GM21737 (cell line): Measurements from ENCODE around the gene TRIP10.
"Not testable (repeated sequence)": the region's sequence is repeated elsewhere in the genome, so short reads cannot be mapped to it uniquely, and the experiment has no call there.

ENCODE experiments used
- ATAC-seq: cut with Tn5 transposase; IDR thresholded peaks from one replicate; pipeline ENCODE4 v1.9.1; 2021; ENCODE audit warnings: mild to moderate bottlenecking, moderate library complexity; ENCODE audit not compliant: unreplicated experiment

TRIP10 gene

DNA sequence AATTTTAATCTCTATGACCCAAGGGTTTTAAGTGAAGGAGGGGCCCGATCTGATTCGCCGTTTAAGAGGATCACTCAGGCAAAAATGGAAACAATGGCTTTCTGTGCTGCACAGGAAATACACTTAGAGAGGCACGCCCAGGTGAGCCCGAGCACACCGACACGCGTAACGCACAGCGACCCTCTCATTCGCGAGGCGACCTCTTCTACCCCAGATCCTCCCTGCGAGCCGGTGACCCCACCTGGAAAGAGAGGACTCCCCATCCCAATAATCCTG lies 27.5 kb downstream of the TRIP10 start:
- ATAC-seq: peak; percentile 19

DNA sequence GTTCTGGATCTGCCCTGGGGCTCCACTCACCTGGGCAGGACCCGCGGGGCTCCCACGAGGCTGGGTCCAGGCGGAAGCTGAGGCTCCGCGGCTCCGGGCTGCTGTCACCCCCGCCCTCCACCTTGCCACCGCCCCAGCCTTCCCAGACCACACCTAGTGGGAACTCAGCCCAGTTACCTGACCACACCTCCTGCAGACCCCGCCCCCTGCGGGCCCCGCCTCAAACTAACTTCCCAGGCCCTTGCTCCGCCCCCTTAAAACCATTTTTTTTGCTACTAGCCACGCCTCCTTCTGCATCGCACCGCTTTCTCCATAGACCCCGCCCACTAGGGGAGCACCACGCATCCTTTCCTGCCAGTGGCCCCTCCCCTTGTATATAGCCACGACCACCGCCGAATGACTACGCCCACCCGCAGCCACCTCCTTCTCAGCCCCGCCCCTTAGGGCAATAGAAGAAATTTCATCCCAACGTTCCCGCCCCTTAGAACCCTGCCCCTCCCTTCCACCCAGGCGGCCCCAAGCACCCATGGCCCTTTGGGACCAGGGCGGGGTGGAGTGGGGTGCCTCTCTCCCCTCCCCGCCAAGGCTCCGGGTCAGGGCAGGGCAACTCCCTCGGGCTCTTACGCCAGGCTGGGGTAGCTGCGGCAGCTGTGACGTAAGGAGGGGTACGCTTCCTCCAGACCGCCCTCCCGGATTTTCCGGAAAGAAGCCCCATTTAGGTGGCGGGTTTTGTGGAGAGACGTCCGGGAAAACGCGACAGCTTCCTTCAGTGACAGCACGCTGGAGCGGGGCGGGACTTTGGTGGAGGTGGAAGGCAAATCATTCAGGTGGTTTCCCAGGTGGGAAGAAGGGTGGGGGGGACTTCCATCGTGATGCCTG lies 28.1 kb downstream of the TRIP10 start, which contains the start of gene SH2D3A:
Gene SH2D3A (minus strand): TSS at position 79 of the 879 bp plus-strand sequence. CDS start 3,687 bp downstream, outside the sequence.
- ATAC-seq: peak; percentile 73

DNA sequence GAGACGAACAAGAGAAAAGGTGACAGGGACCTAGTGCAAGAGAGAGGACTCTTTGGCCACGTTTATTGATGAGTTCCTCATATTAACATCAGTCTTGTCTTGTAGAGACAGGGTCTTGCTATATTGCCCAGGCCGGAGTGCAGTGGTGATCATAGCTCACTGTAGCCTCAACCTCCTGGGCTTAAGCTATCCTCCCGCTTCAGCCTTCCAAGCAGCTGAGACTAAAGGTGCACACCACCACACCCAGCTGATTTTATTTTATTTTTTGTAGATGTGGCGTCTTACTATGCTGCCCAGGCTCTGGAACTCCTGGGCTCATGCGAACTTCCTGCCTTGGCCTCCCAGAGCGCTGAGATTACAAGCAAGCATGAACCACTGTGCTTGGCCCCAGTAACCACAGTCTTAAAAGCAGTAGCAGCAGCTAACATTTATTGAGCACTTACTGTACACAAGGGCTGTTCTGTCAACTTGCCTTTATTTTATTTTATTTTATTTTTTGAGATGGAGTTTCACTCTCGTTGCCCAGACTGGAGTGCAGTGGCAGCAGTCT lies 28.8 kb downstream of the TRIP10 start:
- no peak for ATAC-seq

DNA sequence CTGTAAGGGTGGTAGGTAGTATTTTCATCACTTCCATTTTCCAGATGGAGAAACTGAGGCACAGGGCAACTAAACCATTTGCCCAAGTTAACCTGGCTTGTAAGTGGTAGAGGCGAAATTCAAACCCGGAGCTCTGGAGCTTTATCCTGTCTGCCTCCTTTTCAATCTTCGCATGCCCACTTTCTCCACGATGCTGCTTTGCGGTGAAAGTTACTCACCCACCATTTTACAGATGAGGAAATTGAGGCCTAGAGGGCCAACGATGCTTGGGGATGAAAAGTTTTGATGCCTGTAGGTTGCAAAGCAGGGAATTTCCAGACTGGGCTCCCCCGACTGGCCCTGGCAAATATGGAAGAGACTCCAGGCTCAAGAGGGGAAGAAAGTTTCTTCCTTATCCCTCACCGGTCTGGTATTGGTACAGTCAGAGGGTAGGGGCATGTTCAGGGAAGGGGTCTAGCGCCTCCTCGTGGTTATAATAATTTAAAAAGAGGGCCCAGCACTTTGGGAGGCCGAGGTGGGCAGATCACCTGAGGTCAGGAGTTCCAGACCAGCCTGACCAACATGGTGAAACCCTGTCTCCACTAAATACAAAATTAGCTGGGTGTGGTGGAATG lies 29.6 kb downstream of the TRIP10 start:
- ATAC-seq: no peak

DNA sequence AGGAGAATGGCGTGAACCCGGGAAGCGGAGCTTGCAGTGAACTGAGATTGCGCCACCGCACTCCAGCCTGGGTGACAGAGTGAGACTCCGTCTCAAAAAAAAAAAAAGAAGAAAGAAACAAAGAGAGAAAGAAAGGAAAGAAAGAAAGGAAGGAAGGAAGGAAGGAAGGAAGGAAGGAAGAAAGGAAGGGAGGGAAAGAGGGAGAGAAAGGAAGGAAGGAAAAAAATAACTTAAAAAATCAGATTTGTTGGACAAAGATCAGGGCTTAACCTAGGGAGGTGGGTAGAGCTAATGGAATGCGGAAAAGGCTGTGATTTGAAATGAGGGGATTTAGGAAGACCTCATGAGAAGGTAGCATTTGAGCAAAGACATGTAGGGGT lies 32.2 kb downstream of the TRIP10 start:
- ATAC-seq: not testable (repeated sequence)

DNA sequence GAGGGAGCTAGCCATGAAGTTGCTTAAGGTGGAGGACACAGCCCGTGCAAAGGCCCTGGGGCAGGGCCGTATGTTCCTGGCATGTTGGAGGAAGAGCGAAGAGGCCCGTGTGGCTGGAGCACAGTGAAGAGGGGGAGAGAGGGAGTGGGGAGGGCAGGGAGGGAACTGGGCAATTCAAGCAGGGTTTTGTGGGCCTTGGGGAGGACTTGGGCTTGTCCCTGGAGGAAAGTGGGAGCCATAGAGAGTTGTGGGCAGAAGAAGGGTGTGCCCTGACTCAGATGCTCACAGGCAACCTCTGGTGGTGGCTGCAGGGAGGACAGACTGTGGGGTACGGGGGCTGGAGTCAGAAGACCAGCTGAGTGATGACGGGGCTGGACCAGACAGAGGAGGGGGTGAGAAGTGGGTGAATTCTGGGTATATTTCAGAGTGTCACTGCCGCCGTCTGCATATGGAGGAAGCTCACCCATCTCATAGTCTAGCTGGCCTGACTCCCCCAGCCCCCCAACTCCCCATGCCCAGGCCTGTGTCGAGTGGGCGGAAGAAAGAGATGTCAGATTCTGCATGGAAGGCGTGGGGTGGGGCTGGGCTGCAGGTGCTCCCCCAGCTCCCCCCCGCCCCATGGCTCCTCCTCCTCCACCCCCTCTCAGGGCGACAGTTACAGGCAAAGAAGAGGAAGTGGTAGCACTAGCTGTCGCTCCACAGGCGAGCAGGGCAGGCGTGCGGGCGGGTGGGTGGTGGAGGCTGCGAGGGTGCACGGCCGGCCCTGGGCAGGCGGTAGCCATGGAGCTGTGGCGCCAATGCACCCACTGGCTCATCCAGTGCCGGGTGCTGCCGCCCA lies 32.8 kb downstream of the TRIP10 start, which contains the start of gene VAV1:
Gene VAV1 (plus strand): TSS at position 681 of the 838 bp plus-strand sequence. CDS start 100 bp downstream, at position 781.
- peak; percentile 29 for ATAC-seq

DNA sequence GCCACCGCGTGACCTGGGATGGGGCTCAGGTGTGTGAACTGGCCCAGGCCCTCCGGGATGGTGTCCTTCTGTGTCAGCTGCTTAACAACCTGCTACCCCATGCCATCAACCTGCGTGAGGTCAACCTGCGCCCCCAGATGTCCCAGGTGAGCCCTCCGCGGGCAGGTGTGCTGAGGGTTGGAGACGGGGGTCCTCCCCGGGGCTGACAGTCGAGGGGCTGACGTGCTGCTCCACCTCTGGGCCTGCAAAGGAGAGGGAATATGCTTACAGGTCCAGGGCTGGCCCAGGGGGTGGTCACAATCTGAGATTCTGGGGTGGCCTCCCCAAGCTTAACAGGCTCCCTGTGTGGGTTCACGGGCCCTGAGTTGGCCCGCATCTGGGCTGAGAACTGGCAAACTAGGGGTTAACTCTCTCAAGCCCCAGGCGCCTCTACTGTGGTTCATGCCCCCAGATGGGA lies 33.4 kb downstream of the TRIP10 start:
- peak; percentile 6 for ATAC-seq

DNA sequence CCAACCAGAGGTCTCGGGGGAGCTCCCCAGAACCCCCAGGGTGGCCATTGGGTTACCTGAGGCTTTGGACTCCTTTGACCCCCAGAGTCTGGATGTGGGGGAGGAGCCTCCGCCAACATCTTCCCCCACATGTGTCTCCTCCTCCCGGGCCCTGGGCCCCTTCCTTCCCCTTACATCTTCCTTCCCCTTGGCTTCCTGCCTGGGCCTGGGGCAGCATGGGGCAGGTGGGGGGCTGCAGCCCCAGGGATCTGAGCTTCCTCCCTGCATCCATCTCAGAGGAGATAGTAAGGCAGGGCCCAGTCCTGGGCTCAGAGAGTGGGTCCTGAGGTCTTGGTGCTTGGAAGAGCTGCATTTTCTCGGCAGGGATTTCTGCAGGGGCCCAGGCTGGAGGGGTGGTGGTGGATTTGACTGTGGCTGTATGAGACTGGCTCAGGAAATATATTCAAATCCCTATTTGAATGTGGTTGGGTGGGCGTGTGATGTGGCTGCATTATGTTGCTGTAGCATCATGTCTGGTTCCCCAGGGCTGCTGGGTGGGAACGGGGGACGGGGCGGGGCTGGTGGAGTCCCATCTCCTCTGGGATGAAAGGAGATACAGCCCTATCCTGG lies 33.9 kb downstream of the TRIP10 start:
- ATAC-seq: peak; percentile 39

DNA sequence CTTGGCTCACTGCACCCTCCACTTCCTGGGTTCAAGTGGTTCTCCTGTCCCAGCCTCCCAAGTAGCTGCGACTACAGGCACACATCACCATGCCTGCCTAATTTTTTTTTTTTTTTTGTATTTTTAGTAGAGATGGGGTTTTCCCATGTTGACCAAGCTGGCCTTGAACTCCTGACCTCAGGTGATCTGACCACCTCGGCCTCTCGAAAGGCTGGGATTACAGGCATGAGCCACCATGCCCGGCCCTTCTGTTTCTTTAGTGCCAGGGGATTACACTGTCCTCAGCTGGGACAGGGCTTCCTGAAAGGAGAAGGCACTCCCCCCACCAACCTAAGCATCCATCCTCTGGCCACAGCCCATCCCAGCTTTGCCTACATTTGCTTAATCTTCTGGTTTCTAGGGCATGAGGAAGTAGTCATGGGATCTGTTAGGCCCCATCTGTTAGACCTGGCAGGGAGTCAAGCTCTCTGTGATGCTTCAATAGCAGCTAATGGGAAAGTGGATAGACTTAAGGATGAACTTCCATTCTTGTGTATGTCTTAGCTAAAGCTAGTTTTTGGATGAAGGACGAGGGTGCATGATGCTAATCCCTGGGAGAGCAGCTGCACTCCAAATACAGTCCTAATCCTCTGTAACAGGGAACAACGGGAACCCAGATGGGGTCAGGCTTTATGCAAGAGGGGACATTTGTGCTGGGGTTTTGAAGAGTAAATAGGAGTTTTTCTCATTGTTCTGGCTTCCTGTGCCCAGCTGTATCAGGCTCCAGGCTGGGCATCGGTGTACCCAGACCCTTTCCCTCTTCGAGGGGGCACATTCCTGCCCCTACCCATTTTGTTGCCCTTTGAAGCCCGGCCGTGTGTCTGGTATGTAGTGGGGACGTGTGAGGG lies 35.6 kb downstream of the TRIP10 start:
- no peak for ATAC-seq

DNA sequence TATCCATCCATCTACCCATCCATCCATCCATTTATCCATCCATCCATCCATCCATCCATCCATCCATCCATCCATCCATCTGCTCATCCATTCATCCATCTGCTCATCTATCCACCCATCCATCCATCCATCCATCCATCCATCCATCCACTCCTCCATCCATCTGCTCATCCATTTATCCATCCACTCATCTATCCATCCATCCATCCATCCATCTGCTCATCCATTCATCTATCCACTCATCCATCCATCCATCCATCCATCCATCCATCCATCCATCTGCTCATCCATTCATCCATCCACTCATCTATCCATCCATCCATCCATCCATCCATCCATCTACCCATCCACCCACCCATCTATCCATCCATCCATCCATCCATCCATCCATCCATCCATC lies 36.6 kb downstream of the TRIP10 start:
- ATAC-seq: not testable (repeated sequence)

DNA sequence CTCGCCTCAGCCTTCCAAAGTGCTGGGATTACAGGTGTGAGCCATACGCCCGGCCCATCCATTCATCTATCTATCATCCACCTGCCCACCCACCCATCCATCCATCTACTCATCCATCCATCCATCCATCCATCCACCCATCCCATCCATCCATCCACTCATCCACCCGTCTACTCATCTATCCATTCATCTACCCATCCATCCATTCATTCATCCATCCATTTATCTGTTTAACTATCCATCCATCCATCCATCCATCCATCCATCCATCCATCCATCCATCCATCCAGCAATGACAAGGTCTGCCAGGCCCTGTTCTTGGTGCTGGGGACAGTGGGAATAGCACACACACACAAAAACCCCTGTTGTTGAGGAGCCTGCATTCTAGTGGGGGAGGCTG lies 37.5 kb downstream of the TRIP10 start:
- no peak for ATAC-seq

DNA sequence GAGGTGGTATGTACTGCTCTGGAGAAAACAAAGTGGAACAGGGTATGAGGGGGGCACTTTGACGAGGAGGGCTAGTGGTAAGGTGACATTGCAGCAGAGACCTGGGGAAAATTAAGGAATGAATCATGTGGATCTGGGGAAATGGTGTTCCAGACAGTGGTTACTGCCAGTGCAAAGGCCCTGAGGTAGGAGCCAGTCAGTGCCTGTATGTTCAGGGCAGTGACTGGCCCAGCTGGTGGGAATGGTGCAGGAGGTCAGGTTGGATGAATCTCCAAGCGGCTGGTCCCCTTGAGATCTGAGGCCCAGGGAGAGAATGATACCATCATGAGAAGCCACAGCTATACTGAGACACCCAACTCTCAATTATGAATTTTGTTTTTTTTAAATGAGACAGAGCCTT lies 38.0 kb downstream of the TRIP10 start:
- ATAC-seq: no peak

DNA sequence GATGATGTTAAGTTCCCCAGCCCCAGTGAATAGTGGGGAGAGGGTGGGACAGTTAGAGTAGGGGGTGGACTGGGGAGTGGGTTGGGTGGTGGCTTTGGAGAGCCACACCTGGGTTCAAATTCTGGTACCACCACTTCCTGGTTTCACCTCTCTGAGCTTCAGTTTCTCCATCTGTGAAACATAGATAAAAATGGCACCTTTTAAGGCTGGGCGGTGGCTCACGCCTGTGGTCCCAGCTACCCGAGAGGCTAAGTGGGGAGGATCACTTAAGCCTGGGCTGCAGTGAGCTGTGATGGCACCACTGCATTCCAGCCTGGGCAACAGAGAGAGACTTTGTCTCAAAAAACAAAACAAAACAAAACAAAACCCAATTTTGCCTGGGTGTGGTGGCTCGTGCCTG lies 38.9 kb downstream of the TRIP10 start:
- no peak for ATAC-seq

DNA sequence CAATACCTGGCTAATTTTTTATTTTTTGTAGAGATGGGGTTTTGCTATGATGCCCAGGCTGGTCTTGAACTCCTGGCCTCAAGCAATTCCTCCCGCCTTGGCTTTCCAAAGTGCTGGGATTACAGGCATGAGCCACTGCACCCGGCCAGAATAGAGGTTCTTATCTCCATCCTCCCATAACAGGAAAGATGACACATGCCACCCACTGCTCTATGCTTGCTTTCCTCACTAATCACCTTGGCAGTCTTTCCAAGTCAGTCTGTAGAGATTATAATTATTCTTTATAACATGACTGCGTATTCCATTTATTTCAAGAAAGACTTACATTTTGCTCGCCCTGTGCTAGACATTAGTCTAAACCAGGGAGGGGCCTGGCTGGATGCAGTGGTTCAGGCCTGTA lies 39.7 kb downstream of the TRIP10 start:
- no peak for ATAC-seq

DNA sequence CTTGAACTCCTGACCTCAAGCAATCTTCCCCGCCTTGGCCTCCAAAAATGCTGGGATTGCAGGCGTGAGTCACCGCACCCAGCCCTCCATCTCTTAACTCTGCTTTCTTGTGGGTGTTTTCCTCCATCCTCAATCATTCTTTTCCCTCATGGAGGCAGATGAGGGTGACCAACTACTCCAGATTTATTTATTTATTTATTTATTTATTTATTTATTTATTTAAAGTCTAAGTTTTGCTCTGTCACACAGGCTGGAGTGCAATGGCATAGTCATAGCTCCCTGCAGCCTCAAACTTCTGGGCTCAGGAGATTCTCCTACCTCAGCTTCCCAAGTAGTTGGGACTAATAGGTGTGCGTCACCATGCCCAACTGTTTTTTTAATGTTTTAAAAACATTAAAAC lies 47.9 kb downstream of the TRIP10 start:
- ATAC-seq: no peak

DNA sequence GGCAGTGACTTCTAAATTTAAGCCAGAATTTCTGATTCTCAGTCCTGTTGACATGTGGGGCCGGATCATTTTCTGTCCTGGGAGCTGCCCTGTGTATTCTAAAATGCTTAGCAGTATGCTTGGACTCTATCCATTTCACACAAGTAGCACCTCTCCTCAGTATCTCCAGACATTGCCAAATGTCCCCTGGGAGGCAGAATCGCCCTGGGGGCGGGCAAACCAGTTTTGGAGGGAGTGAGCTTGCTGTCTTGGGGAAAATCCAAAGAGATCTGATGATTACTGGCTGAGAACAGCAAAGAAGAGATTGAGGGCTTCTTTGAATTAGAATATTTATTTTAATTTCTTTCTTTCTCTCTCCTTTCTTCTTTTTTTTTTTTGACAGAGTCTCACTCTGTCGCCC lies 49.4 kb downstream of the TRIP10 start:
- ATAC-seq: no peak

DNA sequence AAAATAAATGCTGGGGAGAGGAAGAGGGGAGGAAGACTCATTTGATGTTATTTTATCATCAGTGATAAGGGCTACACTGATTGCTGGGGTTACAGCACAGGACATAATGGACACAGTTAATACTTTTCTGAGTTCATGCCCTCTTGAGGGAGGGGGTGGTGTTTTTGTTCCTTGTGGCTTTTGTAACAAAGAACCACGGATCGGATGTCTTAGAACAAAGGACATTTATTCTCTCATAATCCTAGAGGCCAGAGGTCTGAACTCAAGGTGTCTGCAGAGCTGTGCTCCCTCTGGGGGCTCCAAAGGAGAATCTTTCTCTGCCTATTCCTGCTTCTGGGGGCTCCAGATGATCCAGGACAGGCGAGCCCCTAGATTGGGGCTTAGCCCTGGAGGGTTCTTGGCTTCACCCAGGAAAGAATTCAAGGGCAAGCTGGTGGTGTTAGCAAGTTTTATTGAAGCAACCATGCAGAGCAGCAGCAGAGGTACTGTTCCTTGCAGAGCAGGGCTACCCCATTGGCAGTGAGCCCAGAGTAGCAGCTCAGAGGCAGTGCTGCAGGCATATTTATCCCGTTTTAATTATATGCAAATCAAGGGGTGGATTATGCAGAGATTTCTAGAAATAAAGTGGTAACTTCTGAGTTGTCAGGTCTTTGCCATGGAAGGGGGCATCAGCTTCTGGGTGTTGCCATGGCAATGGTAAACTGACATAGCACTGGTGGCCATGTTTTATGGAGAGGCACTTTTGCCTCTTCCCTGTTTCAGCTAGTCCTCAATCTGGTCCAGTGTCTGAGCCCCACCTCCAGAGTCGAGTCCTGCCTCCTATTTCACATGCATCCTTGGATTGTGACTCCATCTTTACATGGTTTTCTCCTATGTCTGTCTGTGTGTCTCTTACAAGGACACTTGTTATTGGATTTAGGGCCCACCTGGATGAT lies 51.0 kb downstream of the TRIP10 start:
- ATAC-seq: no peak

DNA sequence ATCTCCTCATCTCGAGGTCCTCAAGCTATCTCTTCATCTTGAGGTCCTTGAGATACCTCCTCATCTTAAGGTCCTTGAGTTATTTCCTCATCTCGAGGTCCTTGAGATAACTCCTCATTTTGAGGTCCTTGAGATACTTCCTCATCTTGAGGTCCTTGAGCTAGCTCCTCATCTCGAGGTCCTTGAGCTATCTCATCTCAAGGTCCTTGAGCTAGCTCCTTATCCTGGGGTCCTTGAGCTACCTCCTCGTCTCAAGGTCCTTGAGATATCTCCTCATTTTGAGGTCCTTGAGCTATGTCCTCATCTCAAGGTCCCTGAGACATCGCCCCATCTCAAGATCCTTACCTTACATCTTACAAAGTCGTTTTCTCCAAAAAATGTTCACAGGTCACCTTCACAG lies 51.8 kb downstream of the TRIP10 start:
- no peak for ATAC-seq

DNA sequence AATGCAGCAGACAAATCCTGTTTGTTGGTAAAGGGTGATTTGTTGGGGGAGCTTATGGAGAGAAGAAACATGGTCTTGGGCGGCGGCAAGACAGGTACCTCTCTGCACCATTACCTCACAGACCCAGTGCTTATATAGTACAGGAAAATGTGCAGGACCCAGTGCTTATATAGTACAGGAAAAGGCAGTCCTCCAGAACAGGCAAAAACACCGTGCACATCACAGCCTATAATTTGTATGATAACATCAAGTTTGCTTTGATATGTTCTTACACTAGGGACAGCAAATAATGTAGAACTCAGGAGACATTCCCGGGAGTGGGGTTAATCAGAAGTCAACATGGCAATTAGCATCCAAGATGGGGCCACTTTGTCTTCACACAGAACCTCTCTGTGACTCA lies 53.9 kb downstream of the TRIP10 start:
- ATAC-seq: no peak
